GM21367 (cell line): ENCODE data around the gene TRIO.
A peak's percentile ranks its signal among the peaks of the same experiment; 100 is the strongest.

ENCODE experiments used
- ATAC-seq: cut with Tn5 transposase; IDR thresholded peaks from one replicate; pipeline ENCODE4 v1.9.1; 2021; ENCODE audit not compliant: unreplicated experiment

The TRIO gene

DNA sequence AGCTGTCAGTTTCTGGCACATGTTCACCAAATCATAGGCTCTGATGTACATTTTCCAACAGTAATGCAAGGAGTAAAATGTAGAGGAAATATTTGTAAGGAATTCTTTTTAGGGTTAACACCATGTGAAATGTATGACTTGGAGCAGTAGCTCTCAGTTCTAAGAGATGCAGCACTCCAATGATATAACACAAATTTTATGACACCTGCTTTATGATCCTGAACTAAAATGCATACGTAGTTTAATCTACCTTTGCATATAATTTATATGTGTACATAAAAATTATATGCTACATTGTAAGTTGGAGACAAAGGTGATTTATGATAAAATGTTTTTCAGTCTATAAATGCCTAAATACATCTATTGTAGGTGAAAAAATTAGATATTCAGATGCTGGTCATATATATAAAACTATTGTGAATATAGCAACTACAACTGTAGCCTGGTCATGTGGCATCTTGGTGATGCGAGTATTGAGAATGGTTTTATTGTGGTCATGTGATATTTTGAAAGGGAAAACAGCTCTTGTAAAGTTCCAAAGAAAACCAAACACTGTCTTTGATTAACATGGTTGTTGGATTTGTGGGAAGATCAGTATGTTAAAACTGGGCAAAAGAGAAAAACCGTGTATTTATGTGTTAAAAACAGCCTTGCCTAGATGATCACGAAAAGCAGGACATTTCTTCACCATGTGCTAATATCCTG is 171.0 kb downstream of the TRIO start:
- ATAC-seq = no peak

DNA sequence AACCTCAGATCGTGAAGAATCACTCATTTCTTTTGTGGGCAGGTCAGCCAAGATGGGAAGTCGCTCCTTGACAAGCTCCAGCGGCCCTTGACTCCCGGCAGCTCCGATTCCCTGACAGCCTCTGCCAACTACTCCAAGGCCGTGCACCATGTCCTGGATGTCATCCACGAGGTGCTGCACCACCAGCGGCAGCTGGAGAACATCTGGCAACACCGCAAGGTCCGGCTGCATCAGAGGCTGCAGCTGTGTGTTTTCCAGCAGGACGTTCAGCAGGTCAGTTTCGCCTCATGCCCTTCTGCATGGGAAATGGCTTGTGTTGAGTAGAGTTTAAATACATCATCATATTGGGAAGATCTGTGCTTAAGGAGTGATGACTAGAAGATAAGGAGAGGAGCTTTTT is 173.3 kb downstream of the TRIO start:
- no peak for ATAC-seq

DNA sequence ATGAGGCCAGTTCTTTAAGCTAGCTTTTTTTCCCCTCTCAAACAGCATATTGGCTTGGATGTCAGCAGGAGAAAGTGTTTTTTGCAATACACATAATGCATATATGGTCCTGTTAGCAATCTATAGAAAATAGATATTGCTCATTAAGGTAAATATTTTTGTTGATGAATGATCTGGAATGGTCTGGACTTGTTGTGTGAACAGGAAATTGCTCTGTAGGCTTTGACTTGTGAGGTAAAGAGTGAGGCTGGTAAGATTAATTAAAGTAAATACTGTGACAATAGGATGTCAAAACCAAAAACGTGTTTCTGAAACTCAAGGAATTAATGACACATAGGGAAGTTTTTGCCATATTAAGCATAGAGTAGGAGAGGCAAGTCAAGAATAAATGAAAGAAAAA is 176.0 kb downstream of the TRIO start:
- ATAC-seq = no peak

DNA sequence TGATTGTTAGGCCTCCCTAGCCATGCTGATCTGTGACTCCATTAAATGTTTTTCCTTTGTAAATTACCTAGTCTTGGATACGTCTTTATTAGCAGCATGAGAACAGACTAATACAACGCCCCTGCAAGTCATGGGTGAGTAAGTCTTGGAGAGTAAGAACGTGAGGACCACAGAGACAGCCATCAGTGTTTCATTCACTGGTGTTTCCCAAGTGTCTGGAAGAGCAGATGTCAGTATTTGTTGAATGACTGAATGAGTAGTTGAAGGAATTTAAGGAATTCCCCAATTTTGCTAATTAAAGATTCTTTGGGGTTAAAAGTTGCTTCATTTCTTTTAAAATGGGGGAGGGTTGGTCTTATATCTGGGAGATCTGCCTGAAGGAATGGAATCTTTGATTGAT is 178.8 kb downstream of the TRIO start:
- no peak for ATAC-seq

DNA sequence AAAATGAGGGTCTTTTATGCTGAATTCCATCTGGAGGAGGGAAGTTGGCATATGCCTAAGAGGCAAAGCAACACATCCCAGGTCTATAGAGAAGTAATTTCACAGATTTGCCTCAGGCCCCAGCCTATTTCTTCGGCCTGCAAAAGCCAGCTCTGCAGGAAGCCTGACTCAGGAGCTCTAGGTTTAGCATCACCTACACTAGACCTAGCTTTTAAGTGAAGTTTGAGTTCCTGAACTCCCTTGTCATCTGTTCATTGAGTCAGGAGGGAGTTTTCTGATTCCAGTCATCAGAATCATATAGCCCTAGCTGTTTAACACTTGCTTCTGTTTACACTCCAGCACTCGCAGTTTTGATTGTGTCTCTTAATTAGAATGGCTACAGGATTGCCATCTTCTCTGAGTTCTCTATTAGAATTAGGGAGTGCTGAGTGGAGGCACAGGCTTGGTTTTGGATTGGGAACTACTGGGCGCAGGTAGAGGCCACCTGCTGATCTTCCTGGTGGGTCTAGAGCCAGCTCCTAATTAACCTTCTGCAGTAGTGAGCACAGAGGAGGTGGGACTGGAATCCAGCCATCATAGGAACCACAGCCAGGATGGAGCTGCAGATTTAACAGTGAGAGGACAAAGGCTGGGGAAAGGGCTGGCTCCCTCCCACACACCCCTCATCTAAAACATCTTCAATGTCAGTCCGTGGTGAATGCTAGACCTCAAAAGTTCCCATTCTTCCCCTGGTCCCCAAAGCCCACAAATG is 179.5 kb downstream of the TRIO start:
- ATAC-seq = no peak

DNA sequence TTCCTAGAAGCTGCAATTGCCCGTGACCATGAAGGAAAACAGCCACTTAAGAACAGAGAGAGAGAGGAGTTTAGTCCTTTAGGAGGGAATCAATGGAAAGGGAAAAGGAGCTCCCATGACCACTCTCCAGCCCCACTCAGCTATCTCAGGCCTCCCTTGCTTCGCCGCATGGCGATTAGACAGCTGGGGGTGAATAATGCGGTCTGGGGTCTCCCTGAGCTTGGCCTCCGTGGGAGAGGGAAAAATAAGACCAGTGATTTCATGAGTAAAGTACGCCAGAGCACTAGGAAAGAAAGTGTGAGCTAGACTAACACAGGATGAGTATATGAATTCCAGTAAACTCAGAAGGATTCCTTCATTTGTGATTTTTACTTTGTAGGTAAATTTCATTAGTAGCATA is 180.3 kb downstream of the TRIO start:
- no peak for ATAC-seq

DNA sequence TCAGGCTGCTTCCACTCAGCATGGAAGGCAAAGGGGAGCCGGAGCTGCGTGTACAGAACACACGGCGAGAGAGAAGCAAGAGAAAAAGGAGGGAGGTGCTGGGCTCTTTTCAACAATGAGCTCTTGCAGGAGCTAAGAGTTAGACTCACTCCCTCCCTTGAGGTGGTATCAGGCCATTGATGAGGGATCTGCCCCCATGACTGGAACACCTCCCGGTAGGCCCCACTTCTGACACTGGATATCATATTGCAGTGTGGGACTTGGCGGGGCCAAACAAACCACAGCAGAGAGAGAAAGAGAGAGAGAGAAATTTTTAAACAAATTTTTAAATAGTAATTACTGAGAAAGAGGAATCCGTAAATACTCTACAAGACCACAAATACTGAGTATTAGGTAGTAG is 182.2 kb downstream of the TRIO start:
- no peak for ATAC-seq

DNA sequence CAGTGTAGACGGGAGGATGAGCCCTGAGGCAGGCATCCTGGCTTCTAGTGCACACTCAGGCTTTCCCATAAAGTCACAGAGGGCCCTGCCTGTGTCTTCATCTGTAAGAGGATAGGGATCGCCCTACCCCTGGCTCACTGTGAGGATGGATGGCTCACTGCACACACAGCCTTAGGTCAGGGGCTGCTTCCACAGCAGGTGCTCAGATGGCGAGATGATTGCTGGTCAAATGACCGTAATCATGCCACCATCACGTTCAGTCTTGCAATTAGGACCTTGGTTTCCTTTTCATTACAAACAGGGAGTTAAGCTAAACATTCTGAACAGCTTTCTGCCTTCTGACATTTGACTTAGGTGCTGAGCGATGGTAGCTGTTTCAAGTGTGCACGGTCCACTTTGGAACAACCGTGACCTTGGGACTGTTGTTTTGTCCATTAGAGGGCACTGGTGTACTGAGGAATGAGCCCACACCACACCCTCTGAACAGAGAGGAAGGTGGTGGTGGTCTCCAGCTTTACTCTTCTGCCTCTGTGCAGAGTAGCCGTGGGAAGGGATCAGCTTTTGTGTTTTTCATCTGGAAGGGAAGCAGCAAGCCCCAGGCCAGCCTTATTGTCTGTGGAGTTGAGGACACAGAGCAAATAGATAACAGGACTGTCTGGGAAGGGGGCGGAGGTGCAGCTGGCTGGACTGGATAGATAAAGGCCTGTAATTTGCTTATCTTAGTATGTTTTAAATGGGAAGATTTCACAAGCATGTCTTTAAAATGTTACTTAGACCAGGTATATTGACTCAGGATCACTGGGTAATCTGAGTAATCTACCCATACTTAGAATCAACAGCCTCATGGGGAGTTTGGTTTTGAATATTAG is 183.1 kb downstream of the TRIO start:
- no peak for ATAC-seq

DNA sequence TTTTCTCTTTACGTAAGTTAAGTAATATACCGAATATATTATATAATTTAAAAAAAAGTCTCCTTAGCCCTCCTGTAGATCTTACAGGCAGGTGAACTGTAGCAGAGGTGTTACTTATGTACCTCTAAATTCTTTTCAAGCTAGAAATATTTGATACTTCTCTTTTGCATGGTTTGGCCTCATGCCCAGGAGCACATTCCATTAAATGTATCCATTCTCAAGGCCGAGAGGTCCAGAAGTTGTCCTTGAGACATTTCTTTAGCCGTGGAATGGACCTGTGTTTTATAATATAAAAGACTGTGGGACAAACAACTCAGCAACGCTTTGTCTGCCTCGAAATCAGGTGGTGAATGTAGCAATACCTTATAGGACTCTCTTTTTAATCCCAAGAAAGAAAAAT is 184.5 kb downstream of the TRIO start:
- ATAC-seq = no peak

DNA sequence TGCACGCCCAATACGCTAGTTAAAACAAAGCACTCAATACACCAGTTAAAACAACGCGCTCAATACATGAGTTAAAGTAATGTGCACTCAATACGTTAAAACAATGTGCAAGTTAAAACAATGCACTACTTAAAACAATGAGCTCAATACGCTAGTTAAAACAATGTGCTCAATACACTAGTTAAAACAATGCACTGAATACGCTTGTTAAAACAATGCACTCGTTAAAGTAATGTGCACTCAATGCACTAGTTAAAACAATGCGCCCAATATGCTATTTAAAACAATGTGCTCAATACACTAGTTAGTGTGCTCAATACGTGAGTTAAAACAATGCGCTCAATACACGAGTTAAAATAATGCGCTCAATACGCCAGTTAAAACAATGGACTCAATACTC is 185.0 kb downstream of the TRIO start:
- no peak for ATAC-seq

DNA sequence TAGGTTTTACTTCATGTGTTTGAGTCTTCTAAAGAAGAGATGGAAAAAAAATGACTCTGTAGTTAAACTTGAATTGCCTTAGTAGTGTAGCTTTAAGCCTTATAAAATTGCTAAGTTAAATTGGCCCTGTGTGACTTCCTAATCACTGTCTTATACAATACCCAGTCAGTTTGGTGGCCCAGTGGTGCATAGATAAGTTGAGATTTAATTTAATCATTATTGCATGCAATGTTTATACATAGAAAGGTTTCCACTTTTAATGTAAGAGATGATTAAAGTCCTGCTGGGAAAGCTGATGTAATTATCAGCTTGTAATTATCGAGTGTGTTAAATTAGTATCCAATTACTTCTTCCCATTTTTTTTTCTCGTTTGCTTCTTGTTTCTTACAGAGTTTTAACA is 187.1 kb downstream of the TRIO start:
- no peak for ATAC-seq

DNA sequence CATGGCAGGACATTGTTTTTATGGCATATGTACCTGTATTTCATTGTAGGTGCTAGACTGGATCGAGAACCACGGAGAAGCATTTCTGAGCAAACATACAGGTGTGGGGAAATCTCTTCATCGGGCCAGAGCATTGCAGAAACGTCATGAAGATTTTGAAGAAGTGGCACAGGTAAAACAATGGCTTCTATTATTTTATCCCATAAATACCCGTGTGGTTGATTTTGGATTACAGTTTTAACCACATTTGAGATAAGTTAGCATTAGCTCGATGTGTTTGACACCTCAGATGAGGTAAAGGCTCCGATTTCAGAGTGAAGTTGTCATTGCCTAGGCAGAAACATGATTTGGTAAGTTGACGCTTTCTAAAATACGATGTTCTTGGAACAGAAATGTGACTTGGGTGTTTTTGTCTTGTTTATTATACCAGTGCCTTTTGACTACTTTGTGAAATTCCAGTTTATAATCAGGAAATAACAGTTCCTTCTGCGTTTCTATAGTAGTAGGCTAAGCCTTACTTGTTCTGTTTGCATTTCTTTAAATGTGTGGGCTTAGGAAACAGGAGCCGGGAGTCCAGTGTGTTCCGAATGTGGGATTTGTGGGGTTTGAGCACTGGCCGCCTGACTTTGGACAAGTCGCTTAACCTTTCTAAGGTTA is 187.7 kb downstream of the TRIO start:
- ATAC-seq = no peak

DNA sequence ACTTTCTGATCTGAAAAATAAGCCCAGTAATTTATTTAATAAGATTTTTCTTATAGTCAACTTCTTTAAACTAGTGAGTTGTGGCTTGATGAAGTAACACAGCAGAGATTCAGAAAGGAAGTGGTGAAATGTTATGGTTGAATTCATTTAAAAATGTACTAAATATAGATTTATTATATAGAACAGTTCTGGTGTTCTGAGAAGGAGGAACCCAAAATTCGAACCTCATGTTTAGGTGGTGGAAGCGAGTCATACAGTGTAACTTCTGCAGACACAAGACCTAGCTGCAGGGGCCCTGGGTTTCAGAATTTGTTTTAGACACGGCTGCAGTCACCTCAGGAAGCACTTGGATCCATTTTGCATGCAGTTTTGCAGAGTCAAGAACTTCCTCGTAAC is 188.2 kb downstream of the TRIO start:
- ATAC-seq = peak; percentile 51

DNA sequence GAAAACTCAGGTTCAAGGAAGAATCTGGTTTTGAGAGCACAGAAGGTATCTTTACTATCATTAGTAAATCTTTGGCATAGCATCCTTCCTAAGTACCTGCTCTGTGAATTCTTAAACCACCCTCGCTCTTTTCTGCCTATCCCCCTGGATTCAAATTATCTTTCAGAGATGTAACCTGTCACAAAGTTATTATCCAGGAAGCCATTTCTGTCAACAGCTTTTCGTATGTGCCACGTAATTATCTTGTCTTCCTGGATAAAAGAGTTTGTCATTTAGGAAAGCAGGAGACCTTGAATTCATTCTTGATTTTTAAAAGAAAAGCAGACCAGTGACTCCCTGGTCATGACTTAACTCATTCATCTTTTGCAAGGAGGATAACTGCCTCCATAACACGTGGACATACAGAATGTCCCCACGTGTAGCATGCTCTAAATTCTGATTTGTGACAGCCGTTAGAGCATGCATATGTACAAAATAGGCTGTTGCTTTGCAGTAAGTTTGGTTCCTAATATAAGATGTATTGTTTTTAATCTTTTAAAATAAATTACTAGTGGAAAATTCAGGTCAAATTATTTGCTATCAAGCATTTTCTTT is 189.0 kb downstream of the TRIO start:
- no peak for ATAC-seq

DNA sequence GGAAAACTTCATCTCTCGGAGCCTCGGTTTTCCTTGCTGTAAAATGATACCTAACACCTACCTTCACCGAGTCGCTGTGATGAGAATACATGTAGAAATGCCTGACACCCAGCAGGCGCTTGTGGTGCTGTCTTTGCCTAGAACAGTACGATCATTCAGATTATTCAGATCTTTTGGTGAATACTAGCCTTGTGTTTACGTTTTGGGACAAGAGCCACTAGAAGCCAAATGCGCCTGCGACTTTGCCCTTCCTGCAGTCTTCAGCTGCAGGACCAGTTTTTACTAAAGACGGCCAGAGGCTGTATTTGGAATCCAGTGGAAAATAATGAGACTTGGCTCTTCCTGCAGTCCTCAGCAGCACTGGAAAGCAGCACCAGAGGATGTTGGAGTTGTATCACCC is 189.6 kb downstream of the TRIO start:
- no peak for ATAC-seq

DNA sequence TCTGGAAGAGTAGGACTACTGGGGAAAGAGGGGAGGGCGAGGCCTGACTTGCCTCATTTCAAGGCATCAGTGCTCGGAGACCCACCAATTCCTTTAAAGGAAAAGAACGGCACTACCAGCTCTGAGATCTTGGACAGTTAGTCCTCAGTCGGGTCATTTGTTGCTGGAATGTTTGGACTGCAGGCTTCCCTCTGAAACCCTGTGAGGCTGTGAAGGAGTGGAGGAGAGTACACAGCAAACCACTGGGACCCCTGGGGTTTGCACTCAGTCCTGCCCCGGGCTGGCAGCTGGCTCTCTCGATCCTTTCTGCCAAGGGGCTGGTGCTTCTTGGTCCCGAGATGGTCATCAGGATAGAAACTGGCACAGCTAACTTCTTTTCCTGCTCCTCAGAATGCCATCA is 194.5 kb downstream of the TRIO start:
- ATAC-seq = no peak

DNA sequence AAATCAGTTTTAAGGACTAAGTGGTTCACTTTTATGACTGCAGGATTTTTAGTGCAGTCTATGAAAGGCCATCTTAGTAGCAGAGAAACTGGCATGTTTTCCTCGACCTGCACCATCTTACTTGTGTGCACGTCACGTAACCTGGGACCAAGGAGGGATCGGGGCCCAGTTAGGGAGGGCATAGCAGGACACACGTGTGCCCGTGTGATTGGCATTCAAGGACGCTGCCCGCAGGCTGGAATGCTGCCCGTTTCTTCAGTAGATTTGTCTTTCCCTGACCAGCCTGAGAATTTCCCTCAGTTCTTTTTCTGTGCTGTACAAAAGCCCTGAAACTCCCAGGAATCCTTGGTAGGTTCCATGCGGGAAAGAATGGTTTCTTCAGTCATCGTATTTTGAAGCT is 196.3 kb downstream of the TRIO start:
- no peak for ATAC-seq

DNA sequence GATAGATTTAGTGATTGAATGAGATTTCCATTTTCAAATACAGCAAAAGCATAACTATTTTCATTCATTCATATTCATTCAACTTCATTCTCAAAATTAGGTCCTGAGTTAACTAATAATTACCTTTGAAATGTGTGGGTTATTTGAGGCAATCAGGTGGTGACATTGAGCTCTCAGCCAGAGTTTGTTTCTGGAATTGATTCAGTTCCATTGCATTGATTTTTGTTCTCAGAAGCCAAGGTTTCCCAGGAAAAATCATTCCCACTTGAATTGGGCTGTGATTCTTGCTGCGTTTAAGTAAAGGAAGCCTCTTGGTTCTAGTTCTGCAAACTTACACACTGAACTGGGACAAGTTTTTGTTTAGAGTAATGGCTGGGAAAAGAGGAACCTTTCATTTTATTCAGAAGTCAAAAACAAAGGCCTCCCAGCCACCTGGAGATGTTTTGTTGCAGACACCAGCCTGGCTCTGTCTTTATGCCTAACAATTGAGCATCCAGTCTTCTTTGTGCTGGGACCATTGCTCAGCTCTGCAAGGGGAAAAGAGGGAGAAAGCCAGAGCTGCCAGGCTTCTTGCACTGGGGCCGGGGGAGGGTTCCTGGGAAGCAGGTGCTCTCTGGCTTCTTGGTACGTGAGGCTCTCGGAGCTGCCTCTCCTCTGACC is 198.6 kb downstream of the TRIO start:
- no peak for ATAC-seq

DNA sequence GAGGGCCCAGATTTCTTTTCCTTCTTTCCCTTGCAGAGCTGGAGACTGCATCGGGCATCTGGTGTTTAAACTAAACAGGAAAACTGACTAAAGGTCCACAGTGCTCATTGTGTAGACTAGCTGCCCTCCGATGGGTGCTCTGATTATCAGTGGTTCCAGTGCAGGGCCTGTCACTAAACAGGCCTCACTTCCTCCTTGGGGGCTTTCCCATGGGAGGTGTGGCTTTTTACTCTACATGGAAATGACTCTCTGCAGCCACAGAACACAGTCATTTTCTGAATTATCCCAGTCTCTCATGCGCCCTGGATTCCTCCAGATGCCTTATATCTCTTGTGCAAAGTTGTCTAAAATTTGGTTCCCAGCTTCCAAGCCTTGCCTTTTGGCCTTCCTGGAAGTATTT is 199.2 kb downstream of the TRIO start:
- ATAC-seq = peak; percentile 96

DNA sequence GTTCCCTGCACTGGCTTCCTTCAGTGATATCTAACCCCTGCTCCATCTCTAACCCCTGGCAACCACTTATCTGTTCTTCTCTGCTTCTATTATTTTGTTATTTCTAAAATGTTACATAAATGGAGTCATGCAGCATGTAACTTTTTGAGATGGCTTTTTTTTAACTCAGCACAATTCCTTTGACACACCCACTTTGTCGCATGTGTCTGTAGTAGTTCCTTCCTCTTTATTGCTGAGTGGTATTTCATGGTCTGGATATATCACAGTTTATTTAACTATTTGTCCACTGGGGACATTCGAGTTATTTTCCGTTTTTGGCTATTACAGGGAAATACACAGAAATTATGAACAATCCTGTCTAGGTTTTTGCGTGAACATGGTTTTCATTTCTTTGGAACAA is 200.2 kb downstream of the TRIO start:
- ATAC-seq = no peak
